Tibial artery (tissue), 4 donors: ENCODE measurements around the gene CEP63.

Experiments
- DNase-seq, 2 donors: peaks; one replicate each; pipeline ENCODE4 v3.0.0-alpha.2; 2019
- H3K27ac ChIP-seq, 2 donors: fragments of 200-600 bp; sonication (generic) in 1 of 2; 1 replicate in 1 of 2; 2 replicates in 1 of 2; pipeline ENCODE4 v1.5.1; 2018 to 2019; ENCODE audit warnings: mild to moderate bottlenecking in 1 of 2
- H3K27me3 ChIP-seq, 2 donors: fragments of 200-600 bp; sonication (generic) in 1 of 2; one replicate each; pipeline versions ENCODE4 v1.5.1 to v1.6.0; 2016 to 2019
- H3K36me3 ChIP-seq, 3 donors: fragments of 200-600 bp; sonication (generic) in 2 of 3; one replicate each; pipeline ENCODE4 v1.5.1; 2016 to 2019; ENCODE audit warnings: mild to moderate bottlenecking in 2 of 3
- H3K4me1 ChIP-seq, 4 donors: fragments of 200-600 bp; sonication (generic) in 2 of 4; 1 replicate in 3 of 4; 2 replicates in 1 of 4; pipeline ENCODE4 v1.5.1; 2016 to 2019
- H3K4me3 ChIP-seq, 2 donors: fragments of 200-600 bp; sonication (generic) in 1 of 2; 1 replicate in 1 of 2; 2 replicates in 1 of 2; pipeline ENCODE4 v1.5.1; 2018 to 2019; ENCODE audit warnings: mild to moderate bottlenecking in 2 of 2
- H3K9me3 ChIP-seq, 3 donors: fragments of 200-600 bp; sonication (generic) in 1 of 3; one replicate each; pipeline ENCODE4 v1.5.1; 2016 to 2019
- intact Hi-C: fragments of 100-400 bp; cut with DNase I; formaldehyde crosslinking; loops from one replicate; pipeline ENCODE4 v1.15.0; 2023; ENCODE audit warnings: low total_unique reads
- TF ChIP-seq, protein P1 (sequence below), 2 experiments: fragments of 200-600 bp in 1 of 2; fragments of 450-650 bp in 1 of 2; IDR thresholded peaks; one replicate each; pipeline ENCODE4 v1.5.1; 2017 to 2019; ENCODE audit warnings: antibody characterized with exemption in 2 of 2, mild to moderate bottlenecking in 1 of 2, moderate library complexity in 1 of 2

The CEP63 gene

DNA sequence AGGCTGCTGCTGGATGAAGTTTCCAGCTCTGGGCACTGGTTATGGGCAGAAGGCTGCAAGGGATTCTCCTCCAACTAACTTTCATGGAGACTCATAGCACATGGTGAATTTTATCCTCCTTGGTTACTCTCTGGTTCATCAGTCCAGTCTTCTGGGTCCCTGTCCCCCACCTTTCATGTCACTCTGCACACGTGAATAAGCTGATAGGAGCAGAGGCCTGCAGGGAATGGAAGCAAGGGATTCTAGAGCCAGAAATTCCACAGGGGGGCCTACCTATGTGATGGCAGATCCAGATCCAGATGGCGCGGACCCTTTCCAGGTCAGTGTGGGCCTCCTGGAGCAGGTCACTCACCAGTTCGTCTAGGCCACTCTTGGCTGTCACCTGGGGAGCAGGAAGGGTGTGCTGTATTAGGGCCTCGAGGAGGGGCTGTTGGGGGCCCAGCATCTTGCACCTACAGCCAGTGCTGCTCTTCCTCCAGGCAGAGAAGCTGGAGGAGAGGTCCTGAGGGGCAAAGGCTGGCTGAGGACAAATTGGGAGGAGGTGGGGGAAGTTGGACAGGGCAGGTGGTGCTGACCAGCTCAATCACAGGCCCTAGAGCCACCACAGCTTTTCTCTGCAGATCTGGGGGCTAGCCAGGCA, 134.7 kb downstream of the CEP63 start:
- intact Hi-C loops = no loop called here
- Histone ChIP-seq H3K4me3 (no peak overlapping the region), H3K36me3 (peaks cover 0 to 27% (median 0%) of the 10 kb centered on the region in 3 donors), H3K4me1 (no peaks in the 10 kb centered on the region), H3K27ac (no peak overlapping the region), H3K9me3 (no peaks in the 10 kb centered on the region), H3K27me3 (no peaks in the 10 kb centered on the region)
- peak in 1 of 2 donors; percentile 49 for DNase-seq
- TF ChIP-seq, protein P1, sequence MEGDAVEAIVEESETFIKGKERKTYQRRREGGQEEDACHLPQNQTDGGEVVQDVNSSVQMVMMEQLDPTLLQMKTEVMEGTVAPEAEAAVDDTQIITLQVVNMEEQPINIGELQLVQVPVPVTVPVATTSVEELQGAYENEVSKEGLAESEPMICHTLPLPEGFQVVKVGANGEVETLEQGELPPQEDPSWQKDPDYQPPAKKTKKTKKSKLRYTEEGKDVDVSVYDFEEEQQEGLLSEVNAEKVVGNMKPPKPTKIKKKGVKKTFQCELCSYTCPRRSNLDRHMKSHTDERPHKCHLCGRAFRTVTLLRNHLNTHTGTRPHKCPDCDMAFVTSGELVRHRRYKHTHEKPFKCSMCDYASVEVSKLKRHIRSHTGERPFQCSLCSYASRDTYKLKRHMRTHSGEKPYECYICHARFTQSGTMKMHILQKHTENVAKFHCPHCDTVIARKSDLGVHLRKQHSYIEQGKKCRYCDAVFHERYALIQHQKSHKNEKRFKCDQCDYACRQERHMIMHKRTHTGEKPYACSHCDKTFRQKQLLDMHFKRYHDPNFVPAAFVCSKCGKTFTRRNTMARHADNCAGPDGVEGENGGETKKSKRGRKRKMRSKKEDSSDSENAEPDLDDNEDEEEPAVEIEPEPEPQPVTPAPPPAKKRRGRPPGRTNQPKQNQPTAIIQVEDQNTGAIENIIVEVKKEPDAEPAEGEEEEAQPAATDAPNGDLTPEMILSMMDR (IDR thresholded peaks at IDR 0.05) = no peak

DNA sequence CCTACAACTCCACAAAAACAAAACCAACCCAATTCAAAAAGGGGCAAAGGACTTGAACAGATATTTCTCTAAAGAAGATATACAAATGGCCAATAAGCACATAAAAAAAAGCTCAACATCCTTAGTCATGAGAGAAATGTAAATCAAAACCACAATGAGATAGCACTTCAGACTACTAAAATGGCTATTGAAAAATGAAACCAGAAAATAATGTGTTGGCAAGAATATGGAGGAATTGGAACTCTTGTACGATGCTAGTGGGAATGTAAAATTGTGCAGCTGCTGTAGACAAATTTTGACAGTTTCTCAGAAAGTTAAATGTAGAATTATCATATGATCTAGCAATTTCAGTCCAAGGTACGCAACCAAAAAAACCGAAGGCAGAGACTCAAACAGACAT, 136.0 kb downstream of the CEP63 start:
- Histone ChIP-seq H3K4me1 (no peaks in the 10 kb centered on the region), H3K27me3 (no peaks in the 10 kb centered on the region), H3K36me3 (peaks cover 0 to 27% (median 0%) of the 10 kb centered on the region in 3 donors), H3K27ac (no peak overlapping the region), H3K4me3 (no peak overlapping the region), H3K9me3 (no peaks in the 10 kb centered on the region)
- TF ChIP-seq, protein P1 (IDR thresholded peaks at IDR 0.05) = no peak
- intact Hi-C loops = no loop called here
- DNase-seq = no peak

DNA sequence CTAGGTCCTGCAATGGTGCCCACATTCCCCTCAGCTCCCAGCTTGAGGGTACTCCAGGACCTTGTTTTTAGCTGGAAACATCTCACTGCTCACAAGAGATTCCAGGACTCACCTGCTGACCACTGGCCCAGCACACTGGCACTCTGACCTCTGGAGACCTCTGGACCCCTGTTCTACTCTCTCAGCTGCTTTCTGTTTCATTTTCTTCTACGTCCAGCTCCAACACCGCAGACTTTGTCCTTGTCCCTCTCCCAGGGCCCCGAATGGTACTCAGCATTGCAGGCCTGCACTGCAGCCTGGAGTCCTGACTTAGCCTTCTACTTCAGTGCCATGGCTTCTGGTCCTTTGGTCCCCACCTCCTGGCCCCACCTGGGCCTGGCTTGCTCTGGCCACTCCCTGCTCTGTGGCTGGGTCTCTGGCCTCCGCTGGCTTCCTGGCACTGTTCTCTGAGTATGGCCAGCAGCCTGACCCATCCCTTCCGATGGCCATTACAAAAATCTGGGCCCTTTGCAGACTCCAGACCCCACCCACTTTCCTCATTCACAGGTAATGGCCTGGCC, 137.0 kb downstream of the CEP63 start:
- DNase-seq = peak in 1 of 2 donors; percentile 48
- TF ChIP-seq, protein P1 (IDR thresholded peaks at IDR 0.05) = no peak
- peaks cover 0 to 25% (median 0%) of the 10 kb centered on the region in 3 donors for H3K36me3 ChIP-seq
- H3K27ac ChIP-seq = no peak overlapping the region
- no peaks in the 10 kb centered on the region for H3K27me3 ChIP-seq
- H3K4me1 ChIP-seq = no peaks in the 10 kb centered on the region
- intact Hi-C loops = no loop called here
- no peak overlapping the region for H3K4me3 ChIP-seq
- no peaks in the 10 kb centered on the region for H3K9me3 ChIP-seq

DNA sequence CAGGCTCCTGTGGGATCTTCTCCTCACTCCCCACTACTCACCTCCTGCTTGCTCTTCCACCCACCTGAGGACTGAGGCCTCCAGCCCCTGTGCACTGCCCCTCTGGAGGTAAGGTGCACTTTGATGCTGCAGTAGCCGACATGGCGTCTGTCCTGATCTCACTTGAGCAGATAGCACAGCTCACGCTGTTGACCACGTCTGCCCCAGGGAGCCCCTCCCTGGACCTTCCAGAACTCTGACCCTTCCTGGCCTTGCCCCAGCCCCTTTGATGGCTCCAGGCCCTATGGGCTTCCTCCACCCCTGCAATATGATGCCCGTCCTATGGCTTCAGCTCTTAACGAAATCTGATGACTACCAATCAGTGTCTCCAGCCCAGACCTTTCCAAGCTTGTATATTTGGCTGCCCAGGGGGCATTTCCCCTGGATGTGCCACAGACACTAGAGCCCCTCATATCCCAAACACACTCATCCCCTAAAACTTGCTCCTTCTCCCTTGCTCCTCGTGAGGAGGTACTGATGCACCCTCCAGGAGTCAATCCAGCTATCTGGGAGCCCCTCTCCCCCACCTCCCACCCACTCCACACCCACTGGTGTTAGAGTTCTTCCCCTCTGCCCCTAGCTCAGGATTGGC, 137.9 kb downstream of the CEP63 start:
- Histone ChIP-seq H3K4me1 (no peaks in the 10 kb centered on the region), H3K27ac (no peak overlapping the region), H3K4me3 (no peak overlapping the region), H3K27me3 (no peaks in the 10 kb centered on the region), H3K9me3 (no peaks in the 10 kb centered on the region), H3K36me3 (peaks cover 0 to 18% (median 0%) of the 10 kb centered on the region in 3 donors)
- intact Hi-C loops = no loop called here
- TF ChIP-seq, protein P1 (IDR thresholded peaks at IDR 0.05) = no peak
- DNase-seq = no peak
